GM19463 (cell line): ENCODE data around the gene TMEM169.

ENCODE experiments used
- ATAC-seq: cut with Tn5 transposase; IDR thresholded peaks from one replicate; pipeline ENCODE4 v1.9.1; 2021; ENCODE audit warnings: mild to moderate bottlenecking, moderate library complexity; ENCODE audit not compliant: unreplicated experiment

The TMEM169 gene, protein sequence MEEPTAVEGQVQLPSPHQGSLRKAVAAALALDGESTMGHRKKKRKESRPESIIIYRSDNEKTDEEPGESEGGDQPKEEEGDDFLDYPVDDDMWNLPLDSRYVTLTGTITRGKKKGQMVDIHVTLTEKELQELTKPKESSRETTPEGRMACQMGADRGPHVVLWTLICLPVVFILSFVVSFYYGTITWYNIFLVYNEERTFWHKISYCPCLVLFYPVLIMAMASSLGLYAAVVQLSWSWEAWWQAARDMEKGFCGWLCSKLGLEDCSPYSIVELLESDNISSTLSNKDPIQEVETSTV

DNA sequence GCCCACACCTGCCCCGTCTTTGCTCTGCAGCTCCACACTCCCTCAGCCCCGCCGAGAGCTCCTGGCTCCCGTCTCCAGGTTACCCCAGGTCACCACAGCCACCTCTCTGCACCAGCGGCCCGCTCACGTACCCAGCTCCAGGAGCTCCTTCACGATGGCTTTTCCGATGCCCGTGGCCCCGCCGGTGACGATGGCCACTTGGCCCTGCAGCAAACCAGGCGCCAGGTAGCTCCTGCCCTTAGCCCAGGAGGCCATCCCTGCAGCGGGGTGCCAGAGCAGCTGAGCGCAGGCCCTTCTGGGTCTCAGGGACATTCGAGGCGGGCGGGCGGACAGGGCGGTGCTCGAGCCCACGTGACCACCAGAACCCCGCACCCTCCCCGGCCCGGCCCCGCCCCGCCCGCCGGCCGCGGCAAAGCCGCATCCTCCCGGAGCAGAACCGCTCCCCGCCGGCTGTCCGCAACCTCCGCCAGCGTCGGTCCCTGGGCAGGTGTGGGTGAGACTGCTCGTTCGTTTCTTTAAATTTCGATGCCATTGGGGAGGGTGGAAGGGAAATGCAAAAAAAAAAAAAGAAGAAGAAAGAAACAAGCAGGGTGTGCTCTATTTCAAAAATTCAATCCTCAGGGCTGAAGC lies at the start of gene TMEM169, which contains the start of gene PECR:
Gene TMEM169 (plus strand): TSS at position 433 of the 630 bp plus-strand sequence. CDS start 14,045 bp downstream, outside the sequence.
Gene PECR (minus strand): TSS at position 323 of the 630 bp plus-strand sequence. CDS start 68 bp downstream, at position 255.
- ATAC-seq, result peak; percentile 92

DNA sequence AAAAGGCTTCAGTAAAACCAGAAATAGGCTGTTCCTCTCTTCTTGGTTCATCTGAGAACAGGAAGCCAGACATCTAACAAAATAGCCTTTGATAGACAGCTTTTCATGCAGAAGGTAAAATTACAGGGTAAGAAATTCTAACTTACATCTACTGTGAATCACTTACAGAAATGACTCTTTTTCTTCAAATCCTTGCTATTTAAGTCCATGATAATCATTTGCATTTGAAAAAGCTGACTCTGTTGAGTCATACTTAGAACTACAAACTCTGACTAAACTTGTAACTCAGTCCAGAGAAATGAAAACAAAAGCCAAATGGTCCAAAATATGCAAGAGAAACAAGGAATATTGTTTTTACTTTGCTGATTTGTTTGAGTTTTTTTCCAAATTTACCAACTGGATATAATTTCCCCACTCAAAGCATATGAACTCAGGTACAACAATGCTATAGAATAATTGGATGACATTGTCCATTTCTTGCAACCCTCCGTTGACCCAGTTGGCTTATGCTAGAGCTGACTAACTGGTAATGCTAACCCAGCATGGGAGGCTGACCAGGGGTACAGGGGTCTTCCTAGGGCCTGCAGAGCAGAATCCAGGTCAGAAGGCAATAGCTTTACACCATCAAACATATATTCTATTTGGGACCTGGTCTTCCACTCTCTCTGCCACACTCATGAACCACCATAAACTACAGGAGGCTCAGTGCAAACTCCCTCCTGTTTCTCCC lies 49.6 kb upstream of the TMEM169 start:
- peak; percentile 62 for ATAC-seq

- peak; percentile 50 for ATAC-seq
Measured at GRCh38 chr2:216033403-216033802, 48.3 kb upstream of the TMEM169 start.

DNA sequence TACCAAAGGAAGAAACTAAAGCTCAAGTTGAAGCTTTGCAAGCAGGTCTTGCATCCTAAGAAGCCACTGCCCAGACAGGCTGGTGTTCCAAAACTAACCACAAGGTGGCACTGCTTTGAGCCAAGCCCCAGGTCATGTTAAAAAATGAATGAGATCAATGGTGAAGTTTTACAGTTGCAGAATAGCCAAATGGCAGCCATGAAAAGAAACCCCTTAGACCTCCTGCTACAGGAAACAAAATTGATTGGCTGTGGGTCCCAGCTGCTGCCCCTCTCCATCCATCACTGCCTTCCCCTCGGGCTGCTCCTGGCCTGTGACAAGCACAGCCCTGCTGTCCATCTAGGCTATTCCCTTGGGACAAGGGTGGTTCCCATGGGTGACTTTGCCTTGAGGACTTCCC lies 47.7 kb upstream of the TMEM169 start:
- ATAC-seq, result peak; percentile 27

GRCh38 chr2:216039918-216040317 lies 41.8 kb upstream of the TMEM169 start:
- ATAC-seq, result no peak

DNA sequence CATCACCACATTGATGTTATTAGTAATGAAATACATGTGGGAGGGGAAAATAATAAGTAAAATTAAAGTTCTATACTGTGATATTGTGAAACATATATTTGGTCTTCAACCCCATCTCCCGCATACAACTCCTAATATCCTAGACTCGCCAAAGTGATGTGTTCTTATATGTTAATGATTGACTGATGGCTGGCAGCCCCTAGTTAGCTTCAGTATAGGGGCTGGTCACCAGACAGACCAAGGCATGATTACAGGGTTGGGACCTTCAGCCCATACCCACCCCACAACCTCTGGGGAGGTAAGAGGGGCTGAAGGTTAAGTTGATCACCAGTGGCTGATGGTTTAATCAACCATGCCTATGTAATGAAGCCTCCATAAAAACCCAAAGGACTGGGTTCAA lies 40.3 kb upstream of the TMEM169 start:
- ATAC-seq, result no peak

DNA sequence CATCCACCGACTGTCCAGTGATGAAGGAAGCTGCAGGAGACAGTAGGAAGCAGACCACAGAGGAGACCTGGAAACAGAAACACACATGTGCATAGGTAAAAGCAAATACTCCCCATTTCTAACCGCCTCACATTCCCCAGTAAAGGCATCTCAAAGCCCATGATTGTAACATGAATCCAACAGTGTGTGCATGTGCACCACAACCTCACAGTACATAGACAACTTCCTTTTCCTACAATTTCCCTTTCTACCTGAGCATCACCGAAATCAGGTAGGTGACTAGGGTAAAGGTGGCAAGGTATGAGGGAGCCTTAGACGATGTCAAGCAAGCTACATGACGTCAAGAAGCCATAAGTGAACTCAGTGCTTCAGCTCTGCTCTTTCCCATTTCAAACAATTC lies 37.8 kb upstream of the TMEM169 start:
- ATAC-seq, result no peak

DNA sequence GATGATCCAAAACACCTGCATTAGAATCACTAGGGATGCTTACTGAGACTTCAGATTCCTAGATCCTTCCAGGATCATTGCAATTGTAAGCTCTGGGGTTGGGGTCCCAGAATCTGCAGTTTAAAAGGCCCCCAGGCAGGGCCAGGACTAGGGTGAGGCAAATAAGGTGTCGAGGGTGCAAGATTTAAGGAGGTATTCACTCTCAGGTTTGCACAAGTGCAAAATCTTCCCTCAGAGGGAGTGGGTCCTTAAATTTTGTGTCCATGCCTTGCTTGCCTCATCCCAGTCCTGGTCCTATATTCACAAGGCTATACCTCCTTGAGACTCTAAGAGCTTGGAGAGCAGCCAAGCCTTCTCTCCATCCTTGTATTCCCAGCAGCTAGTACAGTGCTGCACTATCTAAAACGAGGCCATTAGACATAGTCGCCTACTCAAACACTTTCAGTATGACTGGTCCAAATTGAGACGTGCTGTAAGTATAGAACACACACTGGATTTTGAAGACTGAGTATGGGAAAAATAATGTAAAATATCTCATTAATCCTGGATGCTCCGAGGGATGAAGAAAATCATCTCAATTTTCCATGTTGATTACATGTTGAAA lies 36.7 kb upstream of the TMEM169 start:
- peak; percentile 99 for ATAC-seq

GRCh38 chr2:216047397-216047796 lies 34.3 kb upstream of the TMEM169 start:
- no peak for ATAC-seq

DNA sequence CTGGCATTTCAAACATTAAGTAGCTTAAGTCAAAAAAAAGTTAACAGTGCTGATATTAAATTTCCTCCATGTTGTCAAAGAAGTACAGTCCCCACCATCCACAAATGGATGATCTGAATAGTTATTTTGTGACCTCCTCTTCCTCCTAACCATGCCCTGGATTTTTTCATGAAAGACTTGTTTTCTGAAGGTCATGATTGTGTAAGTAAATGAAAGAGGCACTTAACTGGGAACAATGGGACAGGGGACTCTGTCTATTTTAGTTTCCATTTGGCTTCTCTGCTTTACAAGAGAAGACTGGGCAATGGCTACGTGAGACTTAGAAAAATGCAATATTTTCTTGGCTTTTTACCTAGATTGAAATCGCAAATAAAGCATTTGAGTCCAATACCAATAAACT lies 32.3 kb upstream of the TMEM169 start:
- no peak for ATAC-seq

- ATAC-seq, result no peak
Measured at GRCh38 chr2:216051350-216051749, 30.4 kb upstream of the TMEM169 start.

DNA sequence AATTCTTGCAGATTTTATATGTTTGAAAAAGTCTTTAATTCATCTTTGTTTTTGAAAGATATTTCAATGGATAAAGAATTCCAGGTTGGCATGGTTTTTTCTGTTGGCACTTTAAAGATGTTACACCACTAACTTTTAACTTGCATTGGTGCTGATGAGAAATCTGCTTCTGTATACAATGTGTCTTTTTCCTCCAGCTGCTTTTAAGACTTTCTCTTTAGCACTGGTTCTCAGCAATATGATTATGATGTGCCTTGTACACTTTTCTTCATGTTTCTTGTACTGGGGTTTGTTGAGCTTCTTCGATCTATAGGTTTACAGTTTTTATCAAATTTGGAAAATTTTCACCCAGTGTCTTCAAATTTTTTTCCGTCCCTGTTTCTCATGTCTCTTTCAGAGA lies 29.3 kb upstream of the TMEM169 start:
- ATAC-seq, result no peak

- ATAC-seq, result no peak
Measured at GRCh38 chr2:216055680-216056079, 26.0 kb upstream of the TMEM169 start.

- peak; percentile 26 for ATAC-seq
Measured at GRCh38 chr2:216056739-216057138, 25.0 kb upstream of the TMEM169 start.

DNA sequence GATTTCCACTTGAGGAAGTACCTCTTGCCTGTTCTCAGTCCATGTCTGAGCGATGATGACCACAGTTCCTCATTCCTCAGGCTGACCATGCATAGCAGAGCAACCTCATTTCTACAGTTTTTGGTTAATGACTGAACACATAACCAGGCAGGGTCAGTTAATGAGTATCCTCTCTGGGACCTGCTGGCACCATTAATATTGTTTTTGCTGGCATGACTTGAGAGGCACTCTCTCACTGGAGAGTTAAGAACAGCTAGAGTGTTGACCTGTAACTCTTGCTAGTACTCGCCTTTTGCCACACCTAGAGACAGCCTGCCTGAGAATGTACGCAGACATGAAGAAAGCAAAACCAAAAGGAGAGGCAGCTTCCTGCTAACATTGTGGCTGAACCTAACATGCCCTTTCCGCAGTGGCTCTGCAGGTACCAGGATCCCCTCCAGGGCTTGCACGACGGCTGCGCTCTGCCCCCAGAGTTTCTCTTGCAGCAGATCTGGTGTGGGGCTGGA lies 24.0 kb upstream of the TMEM169 start:
- ATAC-seq, result peak; percentile 78

DNA sequence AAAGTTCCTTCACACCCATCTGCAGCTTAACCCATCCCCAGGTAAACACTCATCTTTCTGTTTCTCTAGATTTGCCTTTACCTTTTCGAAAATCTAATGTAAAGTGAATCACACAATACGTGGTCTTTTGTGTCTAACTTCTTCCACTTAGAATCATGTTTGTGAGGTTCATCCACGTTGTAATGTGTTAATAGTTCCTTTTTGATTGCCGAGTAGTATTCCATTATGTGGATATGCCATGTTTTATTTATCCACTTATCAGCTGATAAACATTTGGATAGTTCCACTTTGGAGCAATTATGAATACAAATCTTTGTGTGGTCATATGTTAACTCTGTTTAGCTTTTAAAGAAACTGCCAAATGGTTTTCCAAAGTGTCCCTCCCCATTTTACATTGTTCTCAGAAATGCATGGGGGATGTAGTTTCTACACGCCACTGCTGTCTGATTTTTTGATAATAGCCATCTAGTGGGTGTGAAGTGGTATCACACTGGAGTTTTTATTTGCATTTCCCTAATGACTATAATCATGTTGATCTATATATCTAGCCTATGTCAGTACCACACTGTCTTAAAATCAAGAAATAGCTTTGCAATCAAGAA lies 22.4 kb upstream of the TMEM169 start:
- no peak for ATAC-seq

GRCh38 chr2:216064014-216064630 lies 17.6 kb upstream of the TMEM169 start:
- ATAC-seq, result no peak

DNA sequence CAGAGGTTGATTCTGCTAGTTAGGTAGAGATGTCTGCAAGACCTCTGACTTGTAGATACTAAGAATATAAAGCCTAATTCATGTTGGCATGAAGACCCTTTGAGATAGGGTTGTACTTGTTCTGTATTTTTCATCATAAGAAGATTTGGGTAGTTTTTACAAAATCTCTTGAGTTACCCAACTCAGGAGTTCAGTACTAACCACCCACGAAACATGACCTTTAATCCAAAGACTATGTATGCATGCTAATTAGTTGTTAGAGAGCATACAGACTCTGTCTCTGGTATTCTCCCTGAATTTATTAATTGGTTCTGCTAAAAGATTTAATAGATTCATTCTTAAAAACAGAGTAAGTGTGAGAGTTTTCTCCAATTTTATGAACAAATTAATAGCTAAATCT lies 17.1 kb upstream of the TMEM169 start:
- no peak for ATAC-seq

DNA sequence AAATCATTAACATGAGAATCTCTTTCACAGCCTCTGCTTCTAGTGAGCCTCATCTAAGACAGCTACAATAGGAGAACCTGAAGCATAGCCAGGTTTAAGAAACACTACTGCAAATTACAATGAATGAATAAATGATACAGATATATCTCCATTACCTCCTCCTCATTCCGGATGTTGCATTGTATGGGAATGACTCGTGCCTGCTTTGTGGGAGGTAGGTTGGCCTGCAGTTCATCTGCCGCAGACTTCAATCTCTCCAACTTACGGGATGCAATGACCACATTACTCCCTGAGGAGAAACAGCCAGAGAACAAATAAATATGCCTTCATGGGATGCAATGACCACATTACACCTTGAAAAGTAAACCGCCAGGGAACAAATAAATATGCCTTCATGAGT lies 15.5 kb upstream of the TMEM169 start:
- no peak for ATAC-seq

DNA sequence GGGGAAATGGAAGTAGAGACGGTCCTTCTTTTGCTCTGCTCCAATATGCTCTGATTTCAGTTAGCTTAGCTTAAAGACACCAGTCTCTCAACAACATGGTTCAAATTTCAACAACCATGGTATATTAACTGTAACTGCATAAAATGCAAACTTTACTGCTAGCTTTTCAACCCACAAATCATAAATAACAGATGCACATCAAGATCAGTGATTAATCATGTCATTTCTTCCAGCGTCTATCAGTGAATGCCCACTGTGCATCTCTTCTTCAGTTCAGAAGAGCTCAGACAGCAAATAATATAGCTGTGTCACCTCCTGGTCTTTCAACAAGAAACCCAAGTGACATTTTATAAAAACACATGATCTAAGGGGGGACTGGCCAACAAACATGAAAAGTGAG lies 12.7 kb upstream of the TMEM169 start:
- ATAC-seq, result no peak
